SJSA1 (cell line): Measurements from ENCODE around the gene PLCH2. TPM values are rescaled to one million over a fixed set of nuclear protein-coding genes. Genes with fewer than 3 reads are reported as not detected.

Source experiments
- DNase-seq, 2 experiments: peaks; one replicate each; pipeline ENCODE4 v3.0.0-alpha.2; 2015 to 2020; ENCODE audit warnings: low spot score in 2 of 2, low read depth in 1 of 2
- H3K27ac ChIP-seq: fragments of 250-450 bp; sonication (Bioruptor Pico); 2 replicates; pipeline ENCODE4 v1.5.1; 2020; ENCODE audit warnings: mild to moderate bottlenecking, moderate library complexity
- H3K27me3 ChIP-seq: fragments of 250-450 bp; sonication (Bioruptor Pico); replicated peaks from 2 replicates; pipeline ENCODE4 v1.5.1; 2020; ENCODE audit warnings: mild to moderate bottlenecking, moderate library complexity
- H3K36me3 ChIP-seq: fragments of 250-450 bp; sonication (Bioruptor Pico); 2 replicates; pipeline ENCODE4 v1.5.1; 2020; ENCODE audit warnings: mild to moderate bottlenecking
- H3K4me1 ChIP-seq: fragments of 250-450 bp; sonication (Bioruptor Pico); replicated peaks from 2 replicates; pipeline ENCODE4 v1.6.1; 2021; ENCODE audit warnings: mild to moderate bottlenecking
- H3K4me3 ChIP-seq: fragments of 250-450 bp; sonication (Bioruptor Pico); 2 replicates; pipeline ENCODE4 v1.5.1; 2020; ENCODE audit warnings: mild to moderate bottlenecking
- H3K9me3 ChIP-seq: fragments of 250-450 bp; sonication (Bioruptor Pico); replicated peaks from 2 replicates; pipeline ENCODE4 v1.5.1; 2020; ENCODE audit warnings: mild to moderate bottlenecking
- total RNA-seq: library from RNA; depleted of rRNA; stranded (reverse); fragments of >200 nt; shearing (Covaris generic); gene quantifications from 2 replicates; pipeline ENCODE4 v1.2.3, GENCODE V29; 2014; rRNA removed

The PLCH2 gene, protein sequence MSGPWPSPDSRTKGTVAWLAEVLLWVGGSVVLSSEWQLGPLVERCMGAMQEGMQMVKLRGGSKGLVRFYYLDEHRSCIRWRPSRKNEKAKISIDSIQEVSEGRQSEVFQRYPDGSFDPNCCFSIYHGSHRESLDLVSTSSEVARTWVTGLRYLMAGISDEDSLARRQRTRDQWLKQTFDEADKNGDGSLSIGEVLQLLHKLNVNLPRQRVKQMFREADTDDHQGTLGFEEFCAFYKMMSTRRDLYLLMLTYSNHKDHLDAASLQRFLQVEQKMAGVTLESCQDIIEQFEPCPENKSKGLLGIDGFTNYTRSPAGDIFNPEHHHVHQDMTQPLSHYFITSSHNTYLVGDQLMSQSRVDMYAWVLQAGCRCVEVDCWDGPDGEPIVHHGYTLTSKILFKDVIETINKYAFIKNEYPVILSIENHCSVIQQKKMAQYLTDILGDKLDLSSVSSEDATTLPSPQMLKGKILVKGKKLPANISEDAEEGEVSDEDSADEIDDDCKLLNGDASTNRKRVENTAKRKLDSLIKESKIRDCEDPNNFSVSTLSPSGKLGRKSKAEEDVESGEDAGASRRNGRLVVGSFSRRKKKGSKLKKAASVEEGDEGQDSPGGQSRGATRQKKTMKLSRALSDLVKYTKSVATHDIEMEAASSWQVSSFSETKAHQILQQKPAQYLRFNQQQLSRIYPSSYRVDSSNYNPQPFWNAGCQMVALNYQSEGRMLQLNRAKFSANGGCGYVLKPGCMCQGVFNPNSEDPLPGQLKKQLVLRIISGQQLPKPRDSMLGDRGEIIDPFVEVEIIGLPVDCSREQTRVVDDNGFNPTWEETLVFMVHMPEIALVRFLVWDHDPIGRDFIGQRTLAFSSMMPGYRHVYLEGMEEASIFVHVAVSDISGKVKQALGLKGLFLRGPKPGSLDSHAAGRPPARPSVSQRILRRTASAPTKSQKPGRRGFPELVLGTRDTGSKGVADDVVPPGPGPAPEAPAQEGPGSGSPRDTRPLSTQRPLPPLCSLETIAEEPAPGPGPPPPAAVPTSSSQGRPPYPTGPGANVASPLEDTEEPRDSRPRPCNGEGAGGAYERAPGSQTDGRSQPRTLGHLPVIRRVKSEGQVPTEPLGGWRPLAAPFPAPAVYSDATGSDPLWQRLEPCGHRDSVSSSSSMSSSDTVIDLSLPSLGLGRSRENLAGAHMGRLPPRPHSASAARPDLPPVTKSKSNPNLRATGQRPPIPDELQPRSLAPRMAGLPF (N-terminal part only)
- 0.24 TPM in 1 of 2 replicates, not detected in the other for total RNA-seq

DNA sequence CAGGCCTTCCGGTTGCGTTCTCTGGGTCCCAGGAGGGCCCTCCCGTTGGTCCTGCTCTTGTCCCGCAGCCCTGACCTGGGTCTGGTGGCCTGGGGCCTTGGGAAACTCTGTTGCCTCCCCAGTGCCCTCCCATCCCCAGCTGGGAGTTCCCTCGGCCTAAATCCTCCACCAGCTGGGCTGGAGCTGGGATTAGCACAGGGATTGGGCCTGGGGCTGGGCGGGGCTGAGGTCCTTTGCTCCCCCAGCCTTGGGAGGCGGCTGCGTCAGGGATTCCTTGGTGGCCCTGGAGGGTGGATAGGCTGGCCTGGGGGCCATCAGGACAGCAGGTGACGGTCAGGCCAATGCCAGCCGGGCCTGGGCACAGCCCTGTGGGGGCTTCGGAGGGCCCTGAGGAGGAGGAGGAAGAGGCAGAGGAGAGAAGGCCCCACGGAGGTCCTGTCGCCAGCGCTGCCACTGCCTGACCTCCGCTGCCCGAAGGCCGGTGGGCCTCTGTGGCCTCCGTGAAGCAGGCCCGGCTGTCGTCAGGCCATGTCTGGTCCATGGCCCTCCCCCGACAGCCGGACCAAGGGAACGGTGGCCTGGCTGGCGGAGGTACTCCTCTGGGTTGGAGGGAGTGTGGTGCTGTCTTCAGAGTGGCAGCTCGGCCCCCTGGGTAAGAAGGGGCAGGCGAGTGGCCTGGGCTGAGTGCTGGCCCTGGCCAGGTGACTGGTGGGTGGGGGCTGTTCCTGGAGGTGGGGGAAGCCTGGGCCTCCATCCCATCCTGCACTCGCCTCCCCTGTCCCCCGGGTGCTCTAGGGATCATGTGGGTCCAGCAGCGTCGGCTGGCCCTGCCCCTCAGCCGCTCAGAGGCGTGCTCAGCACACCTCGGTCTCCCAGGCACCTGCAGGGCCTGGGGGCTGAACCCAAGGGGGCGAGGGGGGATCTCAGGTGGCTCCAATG, at the start of gene PLCH2:
TSS of gene PLCH2 (plus strand) at position 229 of the 939 bp plus-strand sequence. CDS start at position 529, 300 bp downstream.
- H3K36me3 ChIP-seq: no peaks in the 10 kb centered on the region
- peaks cover 11% of the 10 kb centered on the region for H3K4me1 ChIP-seq
- no peak for DNase-seq
- no peak within 1 kb of the TSS for H3K27ac ChIP-seq
- no peak within 1 kb of the TSS for H3K4me3 ChIP-seq
- no peaks in the 10 kb centered on the region for H3K9me3 ChIP-seq
- peaks cover 10% of the 10 kb centered on the region; the same call in 1 of the 2 replicates for H3K27me3 ChIP-seq

DNA sequence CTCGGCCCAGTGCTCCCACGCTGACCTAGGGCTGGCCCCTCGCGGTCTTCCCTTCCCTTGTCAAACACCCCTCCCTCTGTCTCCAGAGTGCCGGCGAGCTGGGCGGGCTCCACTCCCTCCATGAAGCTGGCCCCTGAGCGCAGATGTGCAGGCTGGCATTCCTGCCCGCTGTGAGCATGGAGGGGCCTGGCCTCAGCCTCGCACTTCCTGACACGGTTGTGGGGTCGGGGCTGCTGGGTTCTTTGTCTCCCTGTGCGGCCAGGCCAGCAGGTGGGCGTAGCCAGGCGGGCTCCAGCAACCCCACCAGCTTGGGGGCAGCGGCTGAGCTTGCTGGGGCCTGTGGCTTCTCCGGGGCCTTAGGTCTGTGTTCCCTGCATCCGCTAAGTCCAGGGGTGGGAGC, 49.5 kb upstream of the PLCH2 start:
- H3K27ac ChIP-seq: no peak overlapping the region

DNA sequence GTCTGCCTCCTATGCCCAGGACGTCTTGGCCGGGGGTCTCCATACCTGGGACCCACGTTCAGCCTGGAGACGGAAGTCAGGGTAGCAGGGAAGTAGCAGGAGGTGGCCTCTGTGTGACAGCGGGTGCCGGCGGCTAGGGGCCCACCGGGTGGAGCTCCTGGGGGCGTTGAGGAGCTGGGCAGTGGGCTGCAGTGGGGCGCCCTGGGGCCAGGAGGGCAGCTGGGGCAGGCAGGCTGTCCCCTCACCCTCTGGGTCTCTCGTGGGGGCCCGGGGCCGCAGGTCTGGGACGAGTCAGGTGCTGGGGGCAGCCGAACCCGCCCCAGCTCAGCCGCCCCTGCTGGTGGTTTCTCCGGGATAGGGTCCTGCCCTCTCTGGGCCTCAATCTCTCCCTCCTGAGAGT, 49.0 kb upstream of the PLCH2 start:
- no peak overlapping the region for H3K4me3 ChIP-seq
- H3K9me3 ChIP-seq: peaks cover 25% of the 10 kb centered on the region
- no peak for DNase-seq
- H3K4me1 ChIP-seq: no peaks in the 10 kb centered on the region
- H3K27me3 ChIP-seq: peaks cover 2% of the 10 kb centered on the region; the same call in 1 of the 2 replicates
- no peak overlapping the region for H3K27ac ChIP-seq
- no peaks in the 10 kb centered on the region for H3K36me3 ChIP-seq

More for the DNA sequence above, 49.5 kb upstream of the PLCH2 start:
- no peak overlapping the region for H3K4me3 ChIP-seq
- peaks cover 25% of the 10 kb centered on the region for H3K9me3 ChIP-seq
- DNase-seq: no peak
- H3K4me1 ChIP-seq: no peaks in the 10 kb centered on the region
- no peaks in the 10 kb centered on the region for H3K36me3 ChIP-seq
- no peaks in the 10 kb centered on the region for H3K27me3 ChIP-seq

DNA sequence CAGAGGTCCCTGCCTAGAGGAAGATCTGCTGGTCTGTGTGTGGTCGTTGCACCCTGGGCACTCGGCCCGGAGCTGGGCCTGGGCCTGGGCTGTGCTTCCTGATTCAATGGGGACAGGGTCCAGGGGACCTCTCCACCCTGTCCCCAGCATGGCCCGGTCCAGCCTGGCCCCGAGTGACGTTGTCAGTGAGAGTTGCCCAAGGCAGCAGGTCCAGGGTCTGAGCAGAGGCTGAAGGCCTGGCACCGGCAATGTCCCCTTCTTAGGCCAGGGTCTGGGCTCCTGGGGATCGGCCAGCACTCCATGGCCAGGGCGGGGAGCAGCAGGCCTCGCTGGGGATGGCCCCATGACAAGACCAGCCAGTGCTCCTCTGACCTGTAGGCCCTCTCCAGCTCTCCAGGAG, 48.1 kb upstream of the PLCH2 start:
- Histone ChIP-seq H3K27me3 (peaks cover 11% of the 10 kb centered on the region), H3K4me1 (no peaks in the 10 kb centered on the region), H3K9me3 (peaks cover 20% of the 10 kb centered on the region), H3K4me3 (no peak overlapping the region), H3K27ac (no peak overlapping the region), H3K36me3 (no peaks in the 10 kb centered on the region)
- no peak for DNase-seq

DNA sequence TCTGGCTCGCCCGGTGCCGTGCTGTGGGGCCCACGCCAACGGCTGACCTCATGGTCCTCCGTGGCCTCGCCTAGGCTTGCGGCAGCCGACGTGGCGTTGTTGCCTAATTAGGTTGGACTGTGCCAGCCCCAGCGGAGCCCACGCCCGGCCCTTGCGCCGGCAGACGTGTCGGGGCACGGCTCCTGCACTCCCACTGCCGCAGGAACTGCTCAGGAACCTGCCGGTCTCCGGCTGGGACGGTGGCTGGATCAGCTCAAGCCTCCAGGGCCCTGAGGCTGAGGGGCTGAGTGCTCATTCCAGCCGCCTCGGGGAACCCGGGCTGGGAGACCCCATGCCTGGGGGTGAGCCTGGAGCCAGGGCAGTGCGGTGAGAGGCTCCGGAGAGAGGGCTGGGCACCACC, 47.6 kb upstream of the PLCH2 start:
- H3K9me3 ChIP-seq: peaks cover 15% of the 10 kb centered on the region
- DNase-seq: no peak

DNA sequence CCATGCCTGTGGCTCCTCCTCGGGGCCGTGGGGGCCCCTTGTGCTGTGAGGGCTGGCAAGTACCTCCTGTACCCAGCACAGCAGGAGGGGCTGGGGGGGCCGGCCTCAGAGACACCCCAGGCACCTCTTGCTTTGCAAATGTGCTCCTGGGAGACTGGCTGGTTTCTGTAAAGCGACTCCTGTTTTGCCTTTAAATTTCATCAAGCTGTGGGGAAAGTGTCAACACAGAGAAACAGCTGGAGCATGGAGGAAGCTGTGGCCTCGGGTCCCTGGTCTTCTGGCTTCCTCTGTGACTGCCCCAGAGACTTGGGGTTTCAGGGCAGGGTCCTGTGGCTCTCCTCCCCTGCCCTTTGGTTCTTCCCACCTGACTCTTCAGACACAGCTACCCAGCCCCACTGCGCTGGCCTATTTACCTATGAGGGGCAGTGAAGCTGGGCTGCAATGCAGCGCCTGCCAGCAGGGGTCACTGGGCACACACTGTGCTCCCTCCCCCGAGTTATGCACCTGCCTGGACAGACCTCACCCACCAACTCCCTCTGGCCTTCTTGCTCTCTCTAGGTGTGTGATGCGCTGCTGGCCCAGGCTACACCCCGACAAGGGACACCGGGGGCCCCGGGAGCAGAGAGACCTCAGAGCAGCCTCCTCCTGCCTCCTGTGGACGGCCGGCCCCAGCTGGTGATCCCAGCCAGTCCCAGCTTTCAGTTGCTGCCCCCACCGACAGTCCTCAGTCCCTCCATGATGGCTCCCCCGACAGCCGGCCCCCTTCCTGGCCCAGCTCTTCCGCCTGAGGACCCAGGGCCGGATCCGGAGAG, 46.1 kb upstream of the PLCH2 start:
- DNase-seq: no peak
- Histone ChIP-seq H3K36me3 (no peaks in the 10 kb centered on the region), H3K4me1 (no peaks in the 10 kb centered on the region; the same call in 1 of the 2 replicates), H3K9me3 (peaks cover 13% of the 10 kb centered on the region), H3K27me3 (peaks cover 31% of the 10 kb centered on the region), H3K4me3 (no peak overlapping the region), H3K27ac (no peak overlapping the region)

More for the DNA sequence above, 47.6 kb upstream of the PLCH2 start:
- no peak overlapping the region for H3K4me3 ChIP-seq
- H3K36me3 ChIP-seq: no peaks in the 10 kb centered on the region
- H3K4me1 ChIP-seq: no peaks in the 10 kb centered on the region
- peaks cover 16% of the 10 kb centered on the region for H3K27me3 ChIP-seq
- H3K27ac ChIP-seq: no peak overlapping the region

DNA sequence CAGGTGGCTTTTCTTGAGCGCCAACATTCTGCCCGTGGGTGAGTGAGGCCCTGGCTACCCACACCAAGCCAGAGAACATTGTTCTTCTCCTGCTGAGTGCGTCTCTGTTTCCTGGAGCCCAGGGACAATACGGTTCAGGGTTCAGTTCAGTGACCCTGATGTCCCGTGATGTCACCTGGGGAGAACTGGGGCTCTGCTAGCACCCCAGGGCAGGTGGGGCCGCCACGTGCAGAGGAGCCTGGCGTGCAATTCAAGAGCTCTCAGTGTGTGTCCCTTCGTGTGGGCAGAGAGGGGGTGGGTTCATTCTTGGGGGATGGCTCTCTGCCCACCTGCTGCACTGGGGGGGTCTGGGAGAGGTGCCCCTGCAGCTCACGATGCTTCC, 45.5 kb upstream of the PLCH2 start:
- H3K36me3 ChIP-seq: no peaks in the 10 kb centered on the region
- H3K4me3 ChIP-seq: no peak overlapping the region
- no peak for DNase-seq
- H3K4me1 ChIP-seq: no peaks in the 10 kb centered on the region; the same call in 1 of the 2 replicates
- H3K27me3 ChIP-seq: peaks cover 35% of the 10 kb centered on the region
- H3K27ac ChIP-seq: no peak overlapping the region
- H3K9me3 ChIP-seq: peaks cover 13% of the 10 kb centered on the region

DNA sequence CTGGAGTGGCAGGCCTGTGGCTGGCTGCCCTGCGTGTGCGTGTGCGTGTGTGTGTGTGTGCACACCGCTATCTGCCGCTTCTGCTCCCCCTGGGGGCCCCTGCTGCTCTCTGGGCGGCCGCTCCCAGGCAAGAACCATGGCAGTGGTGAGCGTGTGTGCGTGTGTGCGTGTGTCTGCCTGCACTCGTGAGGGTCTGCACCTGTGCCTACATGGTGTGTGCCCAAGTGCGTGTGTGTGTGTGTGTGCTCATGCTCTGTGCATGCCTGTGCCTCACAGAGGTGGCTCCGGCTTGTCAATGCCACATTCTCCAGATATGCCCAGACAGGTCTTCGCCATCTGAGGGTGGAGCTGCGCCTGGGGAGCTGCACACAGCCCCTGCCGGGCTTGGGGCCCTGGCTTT, 45.0 kb upstream of the PLCH2 start:
- Histone ChIP-seq H3K27me3 (peaks cover 35% of the 10 kb centered on the region), H3K36me3 (no peaks in the 10 kb centered on the region), H3K4me3 (no peak overlapping the region), H3K4me1 (no peaks in the 10 kb centered on the region; the same call in 1 of the 2 replicates), H3K9me3 (peaks cover 13% of the 10 kb centered on the region), H3K27ac (no peak overlapping the region)
- DNase-seq: no peak

DNA sequence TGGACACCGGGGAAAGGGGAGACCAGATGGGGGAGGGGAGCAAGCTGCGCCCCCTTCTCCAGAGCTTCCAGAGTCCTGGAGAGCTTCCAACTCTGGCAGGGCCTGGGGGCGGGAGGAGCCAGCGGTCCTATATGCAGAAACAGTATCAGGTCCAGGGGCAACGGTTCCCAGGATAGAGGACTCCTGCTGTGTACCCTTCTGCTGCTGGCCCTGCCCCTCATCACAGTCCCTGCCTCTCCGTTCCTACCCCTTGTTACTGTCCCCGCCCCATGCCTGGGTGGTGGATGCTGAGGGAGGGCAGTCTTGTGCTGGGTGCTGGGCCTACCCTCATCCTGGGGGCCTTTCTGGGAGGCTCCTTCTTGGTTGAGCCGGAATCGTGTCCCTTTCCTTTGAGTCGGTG, 44.6 kb upstream of the PLCH2 start:
- H3K4me1 ChIP-seq: no peaks in the 10 kb centered on the region; the same call in 1 of the 2 replicates
- no peaks in the 10 kb centered on the region for H3K36me3 ChIP-seq
- H3K27me3 ChIP-seq: peaks cover 35% of the 10 kb centered on the region
- no peak for DNase-seq
- no peak overlapping the region for H3K27ac ChIP-seq
- peaks cover 13% of the 10 kb centered on the region for H3K9me3 ChIP-seq
- no peak overlapping the region for H3K4me3 ChIP-seq

DNA sequence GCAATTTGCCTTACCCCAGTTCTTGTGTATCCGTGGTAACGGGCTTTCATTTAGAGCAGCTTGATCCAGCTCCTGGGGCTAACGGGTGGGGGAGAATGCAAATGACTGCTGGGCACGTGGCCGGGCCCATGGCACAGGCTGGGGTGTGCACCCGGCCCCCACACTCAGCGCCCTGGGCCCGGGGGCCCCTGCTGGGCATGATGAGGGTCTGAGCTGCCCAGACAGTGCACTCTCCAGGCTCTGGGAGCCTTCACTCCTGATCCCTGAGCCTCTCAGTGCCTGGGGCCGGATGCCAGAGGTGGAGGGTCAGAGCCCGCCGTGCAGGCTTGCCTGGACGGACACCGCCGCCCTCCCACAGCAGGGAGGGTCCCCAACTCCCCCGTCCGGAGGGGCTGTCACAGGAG, 43.6 kb upstream of the PLCH2 start:
- H3K36me3 ChIP-seq: no peaks in the 10 kb centered on the region
- no peak overlapping the region for H3K27ac ChIP-seq
- no peak for DNase-seq
- no peak overlapping the region for H3K4me3 ChIP-seq
- no peaks in the 10 kb centered on the region; the same call in 1 of the 2 replicates for H3K4me1 ChIP-seq
- peaks cover 35% of the 10 kb centered on the region for H3K27me3 ChIP-seq
- peaks cover 13% of the 10 kb centered on the region for H3K9me3 ChIP-seq

DNA sequence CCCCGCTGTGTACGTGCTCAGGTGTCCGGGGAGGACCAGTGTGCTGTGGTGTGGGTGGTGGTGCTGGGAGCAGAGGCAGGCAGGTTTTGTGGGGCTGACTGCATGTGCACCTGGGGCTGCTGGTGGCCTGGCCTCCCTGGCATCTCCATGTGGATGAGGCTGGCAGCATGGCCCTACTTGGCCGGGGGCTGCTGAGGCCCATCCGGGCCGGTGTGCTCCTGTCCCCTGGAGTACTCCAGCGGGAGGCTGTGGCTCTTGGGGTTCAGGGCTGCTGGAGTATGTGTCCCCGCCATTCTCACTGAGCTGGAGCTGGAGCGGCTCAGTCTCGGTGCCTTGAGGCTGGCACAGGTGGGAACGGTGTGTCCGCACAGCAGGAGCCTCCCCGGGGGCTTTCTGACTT, 42.9 kb upstream of the PLCH2 start:
- Histone ChIP-seq H3K4me3 (no peak overlapping the region), H3K4me1 (no peaks in the 10 kb centered on the region; the same call in 1 of the 2 replicates), H3K27me3 (peaks cover 35% of the 10 kb centered on the region), H3K9me3 (peaks cover 13% of the 10 kb centered on the region), H3K27ac (no peak overlapping the region), H3K36me3 (no peaks in the 10 kb centered on the region)
- DNase-seq: no peak
